ENCODE results near the gene SH3BP5.

Gene SH3BP5

DNA sequence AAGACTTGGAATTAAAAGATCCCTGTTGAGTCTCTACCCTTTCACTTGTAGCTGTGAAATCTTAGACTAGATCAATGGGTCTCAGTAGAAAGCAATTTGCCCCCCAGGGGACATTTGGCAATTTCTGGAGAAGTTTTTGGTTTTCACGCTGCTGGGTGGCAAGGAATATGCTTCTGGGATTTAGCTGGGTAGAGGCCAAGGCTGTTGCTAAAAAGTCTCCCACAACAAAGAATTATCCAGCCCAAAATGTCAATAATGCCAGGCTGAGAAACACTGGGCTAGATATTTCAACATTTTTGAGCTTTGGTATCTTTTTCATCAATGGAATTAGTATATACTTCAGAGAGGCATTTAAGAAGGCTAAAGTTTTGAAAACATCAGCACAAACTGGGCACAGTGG is 117.6 kb downstream of the SH3BP5 start:
- in situ Hi-C loops (cut with MboI; ENCODE audit: low sequenced_read_pairs): no loop called here

DNA sequence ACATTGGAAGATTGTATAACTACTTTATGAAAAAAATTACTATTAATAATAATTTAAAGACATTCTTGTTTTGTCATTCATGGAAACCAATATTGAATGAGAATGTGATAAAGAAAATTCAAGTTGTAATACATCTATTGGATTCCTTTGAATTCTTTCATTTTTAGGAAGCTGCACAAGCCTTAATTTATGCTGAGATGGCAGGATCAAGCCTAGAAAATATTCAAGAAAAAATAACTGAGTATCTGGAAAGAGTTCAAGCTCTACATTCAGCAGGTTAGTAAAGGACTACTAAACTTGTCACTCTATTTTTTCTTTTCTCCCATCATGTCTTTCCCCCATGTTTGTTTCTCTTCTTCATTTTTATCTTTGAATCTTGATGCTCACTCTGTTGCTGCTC is 120.4 kb downstream of the SH3BP5 start:
- in situ Hi-C loops (cut with MboI; ENCODE audit: low sequenced_read_pairs): no loop called here

DNA sequence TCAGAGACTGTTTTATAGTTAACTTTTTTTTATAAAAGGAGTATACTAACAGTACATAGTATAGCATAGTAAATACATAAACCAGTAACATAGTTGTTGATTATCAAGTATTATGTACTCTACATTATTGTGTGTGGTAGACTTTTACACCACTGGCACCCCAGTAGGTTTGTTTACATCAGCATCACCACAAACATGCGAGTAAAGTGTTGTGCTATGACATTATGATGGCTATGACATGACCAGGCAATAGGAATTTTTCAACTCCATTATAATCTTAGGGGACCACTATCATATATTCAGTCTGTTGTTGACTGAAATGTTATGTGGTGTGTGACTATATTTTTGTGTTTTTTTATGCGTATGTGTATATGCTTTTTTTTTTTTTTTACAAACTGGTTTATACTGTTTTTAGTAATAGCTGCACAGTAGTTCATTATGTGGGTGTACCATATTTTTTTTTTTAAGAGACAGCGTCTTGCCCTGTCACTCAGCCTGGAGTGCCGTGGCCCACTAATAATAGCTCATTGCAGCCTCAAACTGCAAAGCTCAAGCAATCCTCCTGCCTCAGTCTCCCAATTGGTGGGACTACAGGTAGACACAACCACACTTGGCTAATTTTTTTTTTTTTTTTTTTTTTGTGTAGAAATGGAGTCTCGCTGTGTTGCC is 124.4 kb downstream of the SH3BP5 start:
- in situ Hi-C loops (cut with MboI; ENCODE audit: low sequenced_read_pairs): no loop called here

DNA sequence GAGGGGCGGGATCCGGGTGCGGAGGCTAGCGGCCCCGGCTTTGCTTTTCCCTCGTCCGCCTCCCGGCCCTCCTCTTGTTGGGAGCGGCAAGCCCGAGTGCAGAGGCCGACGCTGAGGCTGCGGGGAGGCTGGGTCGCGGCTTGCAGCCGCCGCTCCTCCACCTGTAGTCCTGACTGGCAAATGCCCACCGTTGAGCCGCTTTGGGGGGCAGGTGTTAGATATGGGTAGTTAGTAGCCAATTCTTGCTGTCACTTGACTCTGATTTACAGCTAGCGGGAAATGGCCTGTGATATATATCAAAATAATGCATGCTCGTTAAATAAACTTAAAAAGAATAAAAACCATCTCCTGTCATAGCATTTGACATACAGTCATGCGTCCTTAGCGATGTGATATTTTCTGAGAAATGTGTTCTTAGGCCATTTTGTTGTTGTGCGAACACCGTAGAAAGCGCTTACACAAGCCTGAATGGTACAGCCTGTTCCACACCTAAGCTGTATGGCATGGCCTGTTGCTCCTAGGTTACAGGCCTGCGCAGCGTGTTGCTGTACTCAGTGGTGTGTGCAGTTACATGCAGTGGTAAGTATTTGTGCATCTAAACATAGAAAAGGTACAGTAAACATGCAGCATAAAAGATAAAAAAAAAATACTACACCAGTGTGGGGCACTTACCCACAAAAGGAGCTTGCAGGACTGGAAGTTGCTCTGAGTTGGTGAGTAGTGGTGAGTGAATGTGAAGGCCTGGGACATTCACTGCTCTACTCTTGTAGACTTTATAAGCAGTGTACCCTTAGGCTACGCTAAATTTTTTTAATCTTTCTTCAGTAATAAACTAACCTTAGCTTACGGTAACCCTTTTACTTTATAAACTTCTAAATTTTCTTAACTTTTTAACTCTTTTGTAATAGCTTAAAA is 125.5 kb downstream of the SH3BP5 start:
- in situ Hi-C loops (cut with MboI; ENCODE audit: low sequenced_read_pairs): no loop called here

DNA sequence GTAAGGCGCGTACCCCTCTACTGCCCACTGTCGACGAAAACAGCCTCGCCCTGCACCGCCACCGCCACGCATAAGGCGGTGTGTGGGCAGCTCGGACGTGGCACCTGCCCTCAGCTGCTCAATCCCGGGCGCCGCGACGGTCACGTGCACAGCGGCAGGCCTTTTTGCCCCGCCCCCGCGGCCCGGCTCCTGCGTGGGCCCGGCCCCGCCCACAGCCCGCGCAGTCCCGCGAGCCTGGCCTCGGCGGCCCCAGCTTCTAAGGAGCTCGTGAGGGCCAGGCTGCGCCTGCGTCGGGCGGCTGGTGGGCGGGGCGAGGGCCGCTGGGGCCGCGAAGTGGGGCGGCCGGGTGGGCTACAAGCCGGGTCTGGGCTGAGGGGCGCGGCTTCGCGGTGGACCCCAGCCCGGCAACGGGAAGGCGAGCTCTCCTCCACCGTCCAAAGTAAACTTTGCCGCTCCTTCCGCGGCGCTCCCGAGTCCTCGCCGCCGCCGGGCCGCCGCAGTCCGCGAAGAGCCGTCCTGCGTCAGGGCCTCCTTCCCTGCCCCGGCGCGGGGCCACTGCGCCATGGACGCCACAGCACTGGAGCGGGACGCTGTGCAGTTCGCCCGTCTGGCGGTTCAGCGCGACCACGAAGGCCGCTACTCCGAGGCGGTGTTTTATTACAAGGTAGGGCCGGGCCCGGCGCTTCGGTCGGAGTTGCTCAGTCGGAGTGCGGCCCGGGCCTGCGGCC is 126.3 kb downstream of the SH3BP5 start, which contains the start of gene CAPN7:
CAPN7 (plus strand) TSS at position 313 of the 728 bp plus-strand sequence; CDS start at position 563, 250 bp downstream.
- in situ Hi-C loops (cut with MboI; ENCODE audit: low sequenced_read_pairs): no loop called here

DNA sequence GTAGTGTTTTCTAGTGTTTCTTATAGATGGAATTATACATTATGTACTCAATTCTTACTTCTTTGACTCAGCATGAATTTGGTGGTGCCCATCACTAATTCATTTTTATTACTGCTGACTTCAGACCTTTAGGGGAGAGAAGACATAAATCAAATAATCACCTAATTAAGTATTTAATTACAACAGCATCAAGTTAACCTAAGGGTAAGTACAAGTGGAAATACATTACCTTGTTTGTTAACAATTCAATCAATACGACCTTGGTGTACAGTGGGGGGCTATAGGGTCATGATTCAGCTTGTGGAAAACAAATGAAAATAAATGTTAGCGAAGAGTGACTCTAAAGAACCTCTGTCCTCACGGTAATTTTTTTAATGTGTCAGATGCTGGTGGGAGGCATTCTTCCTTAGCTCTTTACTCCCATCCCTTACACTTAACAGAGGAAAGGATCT is 126.9 kb downstream of the SH3BP5 start:
- in situ Hi-C loops (cut with MboI; ENCODE audit: low sequenced_read_pairs): no loop called here
